OCI-LY3 (cell line): ENCODE results near the gene CLEC19A.

Experiments used
- H2AFZ ChIP-seq: fragments of 200-600, 300-600 bp; shearing (Covaris generic); 2 replicates; pipeline ENCODE4 v1.6.0; 2014; ENCODE audit warnings: antibody characterized with exemption, low read depth, low read length
- H3K27ac ChIP-seq: fragments of 200-600, 300-600 bp; sonication (generic); 2 replicates; pipeline ENCODE4 v1.5.1; 2014; ENCODE audit warnings: mild to moderate bottlenecking, low read length, moderate library complexity, mixed read lengths
- H3K27me3 ChIP-seq: fragments of 200-600, 300-600 bp; sonication (generic); 2 replicates; pipeline ENCODE4 v1.6.1; 2014; ENCODE audit warnings: low read depth, low read length, mixed read lengths
- H3K36me3 ChIP-seq: fragments of 200-600, 300-600 bp; sonication (generic); replicated peaks from 2 replicates; pipeline ENCODE3; 2014; ENCODE audit warnings: low read depth, low read length, mixed read lengths
- H3K4me1 ChIP-seq: fragments of 300-600, 200-600 bp; sonication (generic); 2 replicates; pipeline ENCODE4 v1.6.1; 2014; ENCODE audit warnings: low read length, mixed read lengths
- H3K4me2 ChIP-seq: fragments of 200-600, 300-600 bp; sonication (generic); 2 replicates; pipeline ENCODE4 v1.6.1; 2014; ENCODE audit warnings: low read length, mixed read lengths
- H3K4me3 ChIP-seq: fragments of 300-600, 200-600 bp; sonication (generic); 2 replicates; pipeline ENCODE4 v1.5.1; 2014; ENCODE audit warnings: antibody characterized with exemption, mild to moderate bottlenecking, low read length, moderate library complexity
- H3K79me2 ChIP-seq: fragments of 300-600, 200-600 bp; shearing (Covaris generic); 2 replicates; pipeline ENCODE4 v1.6.1; 2014; ENCODE audit warnings: mild to moderate bottlenecking, low read length, mixed read lengths
- H3K9ac ChIP-seq: fragments of 300-600, 200-600 bp; shearing (Covaris generic); 2 replicates; pipeline ENCODE4 v1.6.0; 2014; ENCODE audit warnings: mild to moderate bottlenecking, low read length, moderate library complexity
- H3K9me3 ChIP-seq: fragments of 200-600, 300-600 bp; shearing (Covaris generic); 2 replicates; pipeline ENCODE4 v1.6.1; 2014; ENCODE audit warnings: low read length, mixed read lengths; ENCODE audit not compliant: insufficient read depth
- H4K20me1 ChIP-seq: fragments of 200-600, 300-600 bp; sonication (generic); 2 replicates; pipeline ENCODE4 v1.6.1; 2016; ENCODE audit warnings: low read length, mixed read lengths; ENCODE audit not compliant: insufficient read depth
- EZH2phosphoT487 ChIP-seq: fragments of 200-600 bp; shearing (Covaris generic); IDR thresholded peaks from 2 replicates; pipeline ENCODE4 v1.6.1; 2018; ENCODE audit warnings: antibody characterized with exemption, mixed run types, low read depth
- TF ChIP-seq, protein P1 (sequence below): fragments of 200-600, 300-600 bp; sonication (generic); IDR thresholded peaks from 2 replicates; pipeline ENCODE4 v1.5.1; 2014; ENCODE audit warnings: antibody characterized with exemption, low read length, low read depth

The CLEC19A gene

DNA sequence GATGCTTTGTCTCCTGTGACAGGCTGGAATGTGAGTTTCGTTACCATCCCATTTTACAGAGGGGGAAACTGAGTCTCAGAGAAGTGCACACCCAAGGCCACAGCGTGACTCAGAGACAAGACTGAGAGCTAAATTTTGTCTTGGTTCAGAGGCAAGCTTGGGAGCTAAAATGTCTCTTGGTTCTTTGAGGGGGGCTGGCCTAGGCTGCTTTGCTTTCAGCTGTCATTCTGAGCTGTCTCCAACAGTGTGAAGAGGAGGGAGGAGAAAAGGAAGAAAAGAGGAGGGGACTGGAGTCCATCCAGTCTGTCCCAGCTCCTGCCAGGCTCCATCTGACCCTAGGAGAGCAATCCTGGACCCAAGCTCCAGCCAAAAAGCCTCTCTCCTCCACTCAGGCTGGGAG, at the start of gene CLEC19A:
TSS of gene CLEC19A (plus strand) at position 301 of the 400 bp plus-strand sequence. CDS start 121 bp downstream, outside the sequence.
- H3K79me2 ChIP-seq: no peaks in the 10 kb centered on the region
- H2AFZ ChIP-seq: no peak within 1 kb of the TSS
- H3K27ac ChIP-seq: no peak within 1 kb of the TSS
- H3K4me2 ChIP-seq: no peak within 1 kb of the TSS
- H3K9me3 ChIP-seq: no peaks in the 10 kb centered on the region
- no peaks in the 10 kb centered on the region for H3K27me3 ChIP-seq
- no peak within 1 kb of the TSS for H3K4me3 ChIP-seq
- H3K4me1 ChIP-seq: peaks cover 17% of the 10 kb centered on the region
- TF ChIP-seq EZH2phosphoT487: no peak
- TF ChIP-seq, protein P1, sequence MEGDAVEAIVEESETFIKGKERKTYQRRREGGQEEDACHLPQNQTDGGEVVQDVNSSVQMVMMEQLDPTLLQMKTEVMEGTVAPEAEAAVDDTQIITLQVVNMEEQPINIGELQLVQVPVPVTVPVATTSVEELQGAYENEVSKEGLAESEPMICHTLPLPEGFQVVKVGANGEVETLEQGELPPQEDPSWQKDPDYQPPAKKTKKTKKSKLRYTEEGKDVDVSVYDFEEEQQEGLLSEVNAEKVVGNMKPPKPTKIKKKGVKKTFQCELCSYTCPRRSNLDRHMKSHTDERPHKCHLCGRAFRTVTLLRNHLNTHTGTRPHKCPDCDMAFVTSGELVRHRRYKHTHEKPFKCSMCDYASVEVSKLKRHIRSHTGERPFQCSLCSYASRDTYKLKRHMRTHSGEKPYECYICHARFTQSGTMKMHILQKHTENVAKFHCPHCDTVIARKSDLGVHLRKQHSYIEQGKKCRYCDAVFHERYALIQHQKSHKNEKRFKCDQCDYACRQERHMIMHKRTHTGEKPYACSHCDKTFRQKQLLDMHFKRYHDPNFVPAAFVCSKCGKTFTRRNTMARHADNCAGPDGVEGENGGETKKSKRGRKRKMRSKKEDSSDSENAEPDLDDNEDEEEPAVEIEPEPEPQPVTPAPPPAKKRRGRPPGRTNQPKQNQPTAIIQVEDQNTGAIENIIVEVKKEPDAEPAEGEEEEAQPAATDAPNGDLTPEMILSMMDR: no peak
- no peak within 1 kb of the TSS for H3K9ac ChIP-seq
- H4K20me1 ChIP-seq: no peaks in the 10 kb centered on the region
- H3K36me3 ChIP-seq: no peaks in the 10 kb centered on the region

DNA sequence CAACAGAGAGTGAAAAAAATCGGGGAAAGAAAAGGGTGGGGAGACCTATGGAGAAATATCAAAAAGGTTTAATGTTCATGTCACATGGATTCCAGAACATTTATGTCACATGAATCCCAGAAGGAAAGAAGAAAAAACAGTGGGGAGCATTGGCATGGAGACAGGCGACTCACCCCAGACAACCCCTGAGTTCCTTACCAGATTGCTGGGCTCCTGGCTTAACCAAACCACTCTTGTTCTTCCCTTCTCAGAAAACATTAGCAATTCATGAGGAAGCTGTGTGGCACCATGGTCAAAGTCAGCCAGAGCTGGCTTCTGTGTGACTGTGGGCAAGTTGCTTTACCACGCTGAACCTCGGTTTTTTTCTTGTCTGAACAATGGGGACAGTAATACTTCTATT, 49.6 kb upstream of the CLEC19A start:
- Histone ChIP-seq H3K27me3 (no peaks in the 10 kb centered on the region), H2AFZ (no peak overlapping the region), H3K4me3 (no peak overlapping the region), H3K9me3 (peaks cover 23% of the 10 kb centered on the region), H3K27ac (no peak overlapping the region), H4K20me1 (no peaks in the 10 kb centered on the region), H3K4me2 (no peak overlapping the region), H3K79me2 (no peaks in the 10 kb centered on the region), H3K4me1 (no peaks in the 10 kb centered on the region), H3K36me3 (peaks cover 30% of the 10 kb centered on the region), H3K9ac (no peak overlapping the region)
- TF ChIP-seq EZH2phosphoT487: no peak
- TF ChIP-seq, protein P1: no peak

DNA sequence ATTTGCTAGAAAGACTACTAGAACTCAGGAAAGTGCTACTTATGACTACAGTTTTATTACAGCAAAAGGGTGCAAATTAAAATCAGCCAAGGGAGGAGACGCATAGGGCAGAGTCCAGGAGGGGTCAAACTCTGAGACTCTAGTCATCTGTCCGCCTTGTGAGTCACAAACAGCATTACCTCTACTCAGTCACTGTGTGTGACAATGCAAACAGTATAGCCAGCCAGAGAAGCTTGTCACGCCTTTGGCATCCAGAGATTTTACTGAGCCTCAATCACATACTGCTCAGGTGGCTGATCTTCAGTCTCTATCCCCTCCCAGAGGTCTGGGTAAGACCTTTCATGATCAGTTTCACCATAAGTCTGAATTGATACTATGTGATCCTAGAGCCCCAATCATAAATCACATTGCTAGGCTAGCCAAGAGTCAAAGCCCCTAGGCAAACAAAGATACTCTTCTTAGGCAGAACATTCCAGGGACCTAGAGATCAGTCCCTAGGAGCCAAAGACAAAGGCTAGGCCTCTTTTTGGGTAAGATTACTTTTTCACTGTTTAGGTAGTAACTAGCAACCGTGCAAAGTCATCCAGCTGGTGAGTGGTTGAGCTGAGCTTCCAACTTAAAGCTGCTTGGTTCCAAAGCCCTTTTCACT, 48.8 kb upstream of the CLEC19A start:
- no peak overlapping the region for H3K4me2 ChIP-seq
- TF ChIP-seq EZH2phosphoT487: no peak
- TF ChIP-seq, protein P1: no peak
- H3K27me3 ChIP-seq: no peaks in the 10 kb centered on the region
- H3K79me2 ChIP-seq: no peaks in the 10 kb centered on the region
- H3K4me3 ChIP-seq: no peak overlapping the region
- peaks cover 30% of the 10 kb centered on the region for H3K36me3 ChIP-seq
- H3K27ac ChIP-seq: no peak overlapping the region
- no peak overlapping the region for H3K9ac ChIP-seq
- H4K20me1 ChIP-seq: no peaks in the 10 kb centered on the region
- H2AFZ ChIP-seq: no peak overlapping the region
- peaks cover 23% of the 10 kb centered on the region for H3K9me3 ChIP-seq
- H3K4me1 ChIP-seq: no peaks in the 10 kb centered on the region

DNA sequence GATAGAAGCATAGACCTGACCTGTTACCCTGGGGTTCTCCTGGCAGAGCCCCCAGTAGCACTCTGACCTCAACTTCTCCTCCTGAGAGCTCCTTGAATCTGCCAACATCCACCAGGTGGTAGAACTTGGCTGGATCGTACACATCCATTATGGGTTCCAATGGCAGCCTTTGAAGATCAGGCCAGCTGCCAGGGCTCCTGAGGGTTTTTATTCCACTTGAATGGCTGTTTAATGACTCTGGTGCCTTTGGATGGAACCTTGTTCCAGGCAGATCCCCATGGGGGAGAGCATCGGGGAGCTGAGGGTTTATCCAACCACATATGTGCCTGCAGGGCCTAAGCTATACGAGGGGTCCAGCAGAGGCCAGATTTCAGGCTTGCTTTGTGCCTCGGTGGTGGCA, 47.1 kb upstream of the CLEC19A start:
- no peak overlapping the region for H3K4me3 ChIP-seq
- H2AFZ ChIP-seq: no peak overlapping the region
- peaks cover 23% of the 10 kb centered on the region for H3K9me3 ChIP-seq
- TF ChIP-seq EZH2phosphoT487: no peak
- TF ChIP-seq, protein P1: no peak
- H3K4me1 ChIP-seq: no peaks in the 10 kb centered on the region
- H4K20me1 ChIP-seq: no peaks in the 10 kb centered on the region
- no peak overlapping the region for H3K9ac ChIP-seq
- no peak overlapping the region for H3K4me2 ChIP-seq
- no peaks in the 10 kb centered on the region for H3K27me3 ChIP-seq
- peaks cover 30% of the 10 kb centered on the region for H3K36me3 ChIP-seq
- no peaks in the 10 kb centered on the region for H3K79me2 ChIP-seq
- H3K27ac ChIP-seq: no peak overlapping the region
